Endodermal cell (in vitro differentiated cells): ENCODE measurements around the gene TMEM38A. TPM values are rescaled to one million over a fixed set of nuclear protein-coding genes. Genes with fewer than 3 reads are reported as not detected.

ENCODE experiments used
- DNase-seq: peaks from one replicate; pipeline ENCODE4 v3.0.0-alpha.2; 2017
- H3K27ac ChIP-seq: 2 replicates; pipeline ENCODE4 v1.5.1; 2013; ENCODE audit warnings: mild to moderate bottlenecking, low read depth, low read length, moderate library complexity
- H3K27me3 ChIP-seq: 2 replicates; pipeline ENCODE4 v1.6.1; 2013; ENCODE audit warnings: mild to moderate bottlenecking, low read length, moderate library complexity; ENCODE audit not compliant: insufficient read depth, control insufficient read depth, poor library complexity, severe bottlenecking
- H3K36me3 ChIP-seq: 2 replicates; pipeline ENCODE4 v1.7.0; 2013; ENCODE audit warnings: mild to moderate bottlenecking, low read length, moderate library complexity; ENCODE audit not compliant: control insufficient read depth, insufficient read depth
- H3K4me1 ChIP-seq: one replicate; pipeline ENCODE4 v1.7.0; 2013; ENCODE audit warnings: low read length; ENCODE audit not compliant: control insufficient read depth, insufficient read depth
- H3K4me3 ChIP-seq: 2 replicates; pipeline ENCODE4 v1.5.1; 2013; ENCODE audit warnings: mild to moderate bottlenecking, low read length, moderate library complexity
- H3K9ac ChIP-seq: 2 replicates; pipeline ENCODE4 v1.6.1; 2013; ENCODE audit warnings: mild to moderate bottlenecking, low read length, moderate library complexity; ENCODE audit not compliant: poor library complexity, severe bottlenecking; ENCODE audit errors: extremely low read depth
- H3K9me3 ChIP-seq: 2 replicates; pipeline ENCODE4 v1.6.1; 2013; ENCODE audit warnings: mild to moderate bottlenecking, low read length, moderate library complexity; ENCODE audit not compliant: control insufficient read depth
- H3K27ac Mint-ChIP-seq: 2 replicates; pipeline ENCODE4 v1.8.0; 2020; ENCODE audit warnings: mixed read lengths
- H3K27me3 Mint-ChIP-seq: 2 replicates; pipeline ENCODE4 v1.8.0; 2021; ENCODE audit warnings: mild to moderate bottlenecking, mixed read lengths; ENCODE audit not compliant: insufficient read depth
- H3K36me3 Mint-ChIP-seq: 2 replicates; pipeline ENCODE4 v1.8.0; 2020; ENCODE audit warnings: low read depth, mixed read lengths
- H3K4me1 Mint-ChIP-seq: 2 replicates; pipeline ENCODE4 v1.8.0; 2020; ENCODE audit warnings: mixed read lengths
- H3K4me3 Mint-ChIP-seq: 2 replicates; pipeline ENCODE4 v1.8.0; 2020; ENCODE audit warnings: mild to moderate bottlenecking, moderate library complexity, mixed read lengths
- H3K9me3 Mint-ChIP-seq: 2 replicates; pipeline ENCODE4 v1.8.0; 2020; ENCODE audit warnings: mild to moderate bottlenecking, mixed read lengths
- WGBS, 2 experiments: methylation state at CpG; one replicate each; pipeline versions ENCODE4 v1.1.5 to v1.1.7; 2013; ENCODE audit warnings: missing lambda C conversion rate in 2 of 2, mixed read lengths in 1 of 2; ENCODE audit not compliant: insufficient coverage in 1 of 2, insufficient read length in 1 of 2; 5-methylcytosine and 5-hydroxymethylcytosine counted together
- total RNA-seq, 2 donors: library from RNA; stranded (reverse); fragmentation: NEBNext Ultra II Directional in 1 of 2; extraction: Animal tissue kit (Norgen Biotek cat#: 25700) in 1 of 2; gene quantifications; 2 replicates in 1 of 2; 3 replicates in 1 of 2; pipeline ENCODE4 v1.2.1, GENCODE V29; 2021
- TF ChIP-seq, protein P1 (sequence below): fragments of 200-600 bp; sonication (generic); conservative IDR thresholded peaks from 2 replicates; pipeline ENCODE4 v1.5.0; 2021; ENCODE audit warnings: antibody characterized with exemption, mild to moderate bottlenecking

TMEM38A gene
- total RNA-seq, 2 donors from 2014 or later = 5.1 to 6.8 TPM

DNA sequence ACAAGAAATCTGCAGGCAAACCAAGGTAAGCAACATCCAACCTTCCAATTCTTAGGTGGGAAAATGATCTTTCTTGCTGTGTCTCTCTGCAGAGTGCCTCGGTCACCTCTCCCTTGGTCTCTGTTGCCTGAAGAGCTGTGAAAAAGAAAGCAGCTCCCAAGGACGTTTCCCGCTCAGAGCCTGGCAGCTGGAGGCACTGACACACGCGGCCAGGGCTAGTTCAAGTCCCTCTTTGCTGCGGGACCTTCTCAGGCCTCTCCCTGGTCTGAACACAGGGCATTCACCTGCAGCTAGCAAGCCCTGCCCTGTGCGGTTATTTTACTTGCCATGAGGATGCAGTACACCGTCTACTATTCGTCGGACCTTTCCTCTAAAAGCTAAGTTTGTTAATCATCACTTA lies 36.7 kb upstream of the TMEM38A start:
- no peaks in the 10 kb centered on the region for H3K9me3 Mint-ChIP-seq
- Histone ChIP-seq H3K36me3 (peaks cover 24% of the 10 kb centered on the region), H3K4me1 (peaks cover 4% of the 10 kb centered on the region), H3K4me3 (no peak overlapping the region), H3K27me3 (no peaks in the 10 kb centered on the region), H3K9ac (no peak overlapping the region), H3K27ac (no peak overlapping the region), H3K9me3 (no peaks in the 10 kb centered on the region)
- H3K27ac Mint-ChIP-seq = peak overlapping the region; percentile 76
- no peak for DNase-seq
- TF ChIP-seq, protein P1, sequence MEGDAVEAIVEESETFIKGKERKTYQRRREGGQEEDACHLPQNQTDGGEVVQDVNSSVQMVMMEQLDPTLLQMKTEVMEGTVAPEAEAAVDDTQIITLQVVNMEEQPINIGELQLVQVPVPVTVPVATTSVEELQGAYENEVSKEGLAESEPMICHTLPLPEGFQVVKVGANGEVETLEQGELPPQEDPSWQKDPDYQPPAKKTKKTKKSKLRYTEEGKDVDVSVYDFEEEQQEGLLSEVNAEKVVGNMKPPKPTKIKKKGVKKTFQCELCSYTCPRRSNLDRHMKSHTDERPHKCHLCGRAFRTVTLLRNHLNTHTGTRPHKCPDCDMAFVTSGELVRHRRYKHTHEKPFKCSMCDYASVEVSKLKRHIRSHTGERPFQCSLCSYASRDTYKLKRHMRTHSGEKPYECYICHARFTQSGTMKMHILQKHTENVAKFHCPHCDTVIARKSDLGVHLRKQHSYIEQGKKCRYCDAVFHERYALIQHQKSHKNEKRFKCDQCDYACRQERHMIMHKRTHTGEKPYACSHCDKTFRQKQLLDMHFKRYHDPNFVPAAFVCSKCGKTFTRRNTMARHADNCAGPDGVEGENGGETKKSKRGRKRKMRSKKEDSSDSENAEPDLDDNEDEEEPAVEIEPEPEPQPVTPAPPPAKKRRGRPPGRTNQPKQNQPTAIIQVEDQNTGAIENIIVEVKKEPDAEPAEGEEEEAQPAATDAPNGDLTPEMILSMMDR = no peak
- WGBS, 2 experiments = 93 to 98% methylated on average over 9 to 10 of the region's 10 CpGs
- H3K36me3 Mint-ChIP-seq = peaks cover 6% of the 10 kb centered on the region
- H3K4me3 Mint-ChIP-seq = no peak overlapping the region
- H3K4me1 Mint-ChIP-seq = peaks cover 32% of the 10 kb centered on the region
- H3K27me3 Mint-ChIP-seq = no peaks in the 10 kb centered on the region

DNA sequence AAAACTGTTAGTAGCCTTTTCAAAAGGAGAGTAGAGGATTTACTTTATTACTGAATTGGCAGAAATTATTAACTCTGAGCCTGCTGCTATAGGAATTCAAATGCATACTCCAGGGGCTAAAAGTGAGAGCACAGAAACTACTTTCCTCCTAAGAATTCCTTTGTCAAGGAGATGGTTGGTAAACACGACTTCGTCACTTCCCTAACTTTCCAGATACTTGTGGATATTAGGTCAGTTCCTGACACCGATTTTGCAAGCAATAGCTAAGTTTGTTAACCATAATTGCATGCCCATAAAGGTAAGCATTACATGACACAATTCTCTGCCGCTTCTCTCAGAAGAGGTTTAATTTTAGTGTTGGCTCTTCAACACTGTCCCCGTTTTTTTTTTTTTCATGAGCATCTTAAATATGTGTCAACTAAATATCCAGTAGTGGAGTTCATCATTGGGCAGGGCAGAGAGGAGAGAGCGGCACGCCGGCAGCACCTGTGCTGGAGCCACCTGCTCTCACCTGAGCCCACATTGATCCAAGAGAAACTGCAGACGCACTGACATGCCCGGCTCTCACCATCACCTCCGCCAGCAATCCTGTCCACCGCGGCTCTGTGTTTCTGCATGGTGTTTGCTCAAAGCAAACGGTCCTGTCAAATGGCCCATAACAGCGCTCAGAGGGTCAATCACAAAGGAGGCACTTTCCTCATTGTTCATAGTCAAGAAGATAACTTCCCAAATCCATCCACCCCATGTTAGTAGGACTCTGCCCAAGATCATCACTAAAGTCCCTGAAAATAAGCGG lies 35.6 kb upstream of the TMEM38A start:
- Histone ChIP-seq H3K9ac (no peak overlapping the region), H3K27ac (no peak overlapping the region), H3K36me3 (peaks cover 29% of the 10 kb centered on the region), H3K27me3 (no peaks in the 10 kb centered on the region), H3K4me1 (peaks cover 5% of the 10 kb centered on the region), H3K4me3 (no peak overlapping the region), H3K9me3 (no peaks in the 10 kb centered on the region)
- H3K27me3 Mint-ChIP-seq = no peaks in the 10 kb centered on the region
- peak overlapping the region; percentile 93 for H3K4me3 Mint-ChIP-seq
- no peaks in the 10 kb centered on the region for H3K9me3 Mint-ChIP-seq
- H3K4me1 Mint-ChIP-seq = peaks cover 33% of the 10 kb centered on the region
- TF ChIP-seq, protein P1 = no peak
- 87 to 89% methylated on average over 13 to 16 of the region's 16 CpGs for whole genome bisulfite sequencing, 2 experiments
- H3K36me3 Mint-ChIP-seq = peaks cover 6% of the 10 kb centered on the region
- peak overlapping the region; percentile 76 for H3K27ac Mint-ChIP-seq
- no peak for DNase-seq

DNA sequence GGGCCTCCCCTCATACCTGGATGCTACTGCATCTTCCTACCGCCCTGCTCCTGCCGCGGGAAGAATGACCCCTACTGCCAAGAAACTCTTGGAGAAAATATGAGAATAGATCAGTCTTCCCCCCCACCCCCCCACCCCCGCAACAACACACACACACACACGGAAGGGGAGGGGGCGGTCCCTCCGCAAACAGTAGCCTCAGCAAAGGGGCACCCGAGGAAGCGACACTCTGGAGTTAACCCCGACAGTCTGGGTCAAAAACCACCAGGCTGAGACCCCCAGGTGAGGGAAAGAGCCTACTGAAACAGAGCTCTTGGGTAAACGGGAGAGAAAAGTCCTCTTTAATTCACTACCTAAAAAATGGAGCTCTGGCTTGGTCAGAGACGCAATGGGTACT lies 34.1 kb upstream of the TMEM38A start:
- Histone ChIP-seq H3K4me1 (peaks cover 5% of the 10 kb centered on the region), H3K9me3 (no peaks in the 10 kb centered on the region), H3K9ac (peak overlapping the region; percentile 58), H3K4me3 (peak overlapping the region; percentile 86), H3K27ac (no peak overlapping the region), H3K27me3 (no peaks in the 10 kb centered on the region), H3K36me3 (peaks cover 31% of the 10 kb centered on the region)
- Mint-ChIP-seq H3K27ac (peak overlapping the region; percentile 90), H3K4me3 (peak overlapping the region; percentile 93), H3K9me3 (no peaks in the 10 kb centered on the region), H3K27me3 (no peaks in the 10 kb centered on the region), H3K4me1 (peaks cover 27% of the 10 kb centered on the region), H3K36me3 (peaks cover 14% of the 10 kb centered on the region)
- WGBS, 2 experiments = 3 to 10% methylated on average over 5 to 11 of the region's 12 CpGs
- TF ChIP-seq, protein P1 = no peak
- no peak for DNase-seq
